Gastrocnemius medialis (tissue), 4 donors: ENCODE results near the gene FANCC. TPM values are rescaled to one million over a fixed set of nuclear protein-coding genes. Genes with fewer than 3 reads are reported as not detected.
A peak's percentile ranks its signal among the peaks of the same experiment; 100 is the strongest.

Experiments used
- ATAC-seq, 2 donors: fragments of 150-250 bp; one replicate each; pipeline ENCODE4 v1.9.1; 2016
- DNase-seq, 2 donors: peaks; one replicate each; pipeline ENCODE4 v3.0.0-alpha.2; 2019
- H3K27ac ChIP-seq, 4 donors: fragments of 200-600 bp; sonication (generic); 1 replicate in 1 of 4; 2 replicates in 3 of 4; pipeline ENCODE4 v1.5.1; 2016 to 2018; ENCODE audit warnings: mild to moderate bottlenecking in 2 of 4, moderate library complexity in 1 of 4
- H3K27me3 ChIP-seq, 3 donors: fragments of 200-600 bp; sonication (generic) in 2 of 3; 1 replicate in 1 of 3; 2 replicates in 2 of 3; pipeline versions ENCODE4 v1.5.1 to v1.6.0; 2016 to 2019; ENCODE audit warnings: mild to moderate bottlenecking in 1 of 3, moderate library complexity in 1 of 3
- H3K36me3 ChIP-seq, 2 donors: fragments of 200-600 bp; sonication (generic) in 1 of 2; one replicate each; pipeline ENCODE4 v1.5.1; 2017 to 2018
- H3K4me1 ChIP-seq, 2 donors: fragments of 200-600 bp; sonication (generic) in 1 of 2; one replicate each; pipeline ENCODE4 v1.5.1; 2016 to 2017; ENCODE audit warnings: mild to moderate bottlenecking in 2 of 2
- H3K4me3 ChIP-seq, 4 donors: fragments of 200-600 bp; sonication (generic) in 3 of 4; 1 replicate in 1 of 4; 2 replicates in 3 of 4; pipeline ENCODE4 v1.5.1; 2016 to 2019; ENCODE audit warnings: mild to moderate bottlenecking in 2 of 4
- H3K9me3 ChIP-seq, 3 donors: fragments of 200-600 bp; sonication (generic) in 2 of 3; 1 replicate in 1 of 3; 2 replicates in 2 of 3; pipeline ENCODE4 v1.5.1; 2016 to 2019
- POLR2A ChIP-seq, 2 donors: fragments of 450-650 bp; IDR thresholded peaks; one replicate each; pipeline ENCODE4 v1.6.1; 2017; ENCODE audit warnings: antibody characterized with exemption in 2 of 2, mild to moderate bottlenecking in 2 of 2, moderate library complexity in 2 of 2
- in situ Hi-C, 4 donors: fragments of 200-750 bp; cut with MboI; loops; one replicate each; pipeline versions ENCODE4 v1.15.0 to v1.8.0; 2017; ENCODE audit warnings: low sequenced_read_pairs in 4 of 4
- intact Hi-C: fragments of 100-400 bp; cut with DNase I; formaldehyde crosslinking; loops from one replicate; pipeline ENCODE4 v1.15.1; 2023; ENCODE audit warnings: low total_unique reads
- total RNA-seq, 4 donors: library from RNA; depleted of rRNA; stranded (reverse); fragments of >200 nt; gene quantifications; one replicate each; pipeline versions ENCODE4 v1.1.0 to v1.2.3, GENCODE V29; 2016
- TF ChIP-seq, protein P1 (sequence below), 5 experiments: fragments of 450-650 bp in 3 of 5; fragments of 200-600 bp in 2 of 5; sonication (generic) in 2 of 5; IDR thresholded peaks in 4 of 5; conservative IDR thresholded peaks in 1 of 5; 1 replicate in 4 of 5; 2 replicates in 1 of 5; pipeline ENCODE4 v1.5.1; 2016 to 2019; ENCODE audit warnings: antibody characterized with exemption in 5 of 5, mild to moderate bottlenecking in 3 of 5, moderate library complexity in 3 of 5

FANCC gene
- total RNA-seq, 4 donors from 2014 or later = 1.2 to 4.8 (median 2.5) TPM

DNA sequence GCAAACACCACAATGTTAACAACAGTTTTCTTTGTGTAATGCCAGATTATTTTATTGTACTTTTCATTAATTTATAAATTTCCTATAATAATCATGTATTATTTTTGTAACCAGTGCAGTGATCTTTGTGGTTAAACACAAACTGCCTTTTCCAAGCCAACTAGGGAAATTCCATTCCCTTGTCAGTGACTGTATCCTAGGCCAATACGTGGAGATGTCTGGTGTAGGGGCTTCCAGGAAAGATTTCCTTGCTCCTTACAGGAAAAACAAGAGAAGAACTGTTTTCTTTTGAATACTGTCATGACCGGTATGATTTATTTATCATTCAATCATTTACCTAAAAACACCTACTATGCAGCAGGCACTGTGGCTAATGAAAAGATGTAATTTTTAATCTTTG is 31.4 kb downstream of the FANCC start:
- Histone ChIP-seq H3K27ac (no peak overlapping the region), H3K9me3 (no peaks in the 10 kb centered on the region), H3K4me1 (peaks cover 4% of the 10 kb centered on the region in 2 donors), H3K27me3 (no peaks in the 10 kb centered on the region), H3K4me3 (no peak overlapping the region), H3K36me3 (no peaks in the 10 kb centered on the region)
- intact Hi-C loops (no loop called here), in situ Hi-C loops (no loop called here)
- TF ChIP-seq POLR2A (IDR thresholded peaks at IDR 0.05) = no peak
- TF ChIP-seq, protein P1, sequence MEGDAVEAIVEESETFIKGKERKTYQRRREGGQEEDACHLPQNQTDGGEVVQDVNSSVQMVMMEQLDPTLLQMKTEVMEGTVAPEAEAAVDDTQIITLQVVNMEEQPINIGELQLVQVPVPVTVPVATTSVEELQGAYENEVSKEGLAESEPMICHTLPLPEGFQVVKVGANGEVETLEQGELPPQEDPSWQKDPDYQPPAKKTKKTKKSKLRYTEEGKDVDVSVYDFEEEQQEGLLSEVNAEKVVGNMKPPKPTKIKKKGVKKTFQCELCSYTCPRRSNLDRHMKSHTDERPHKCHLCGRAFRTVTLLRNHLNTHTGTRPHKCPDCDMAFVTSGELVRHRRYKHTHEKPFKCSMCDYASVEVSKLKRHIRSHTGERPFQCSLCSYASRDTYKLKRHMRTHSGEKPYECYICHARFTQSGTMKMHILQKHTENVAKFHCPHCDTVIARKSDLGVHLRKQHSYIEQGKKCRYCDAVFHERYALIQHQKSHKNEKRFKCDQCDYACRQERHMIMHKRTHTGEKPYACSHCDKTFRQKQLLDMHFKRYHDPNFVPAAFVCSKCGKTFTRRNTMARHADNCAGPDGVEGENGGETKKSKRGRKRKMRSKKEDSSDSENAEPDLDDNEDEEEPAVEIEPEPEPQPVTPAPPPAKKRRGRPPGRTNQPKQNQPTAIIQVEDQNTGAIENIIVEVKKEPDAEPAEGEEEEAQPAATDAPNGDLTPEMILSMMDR (IDR thresholded peaks at IDR 0.05 in 4 of 5, conservative IDR thresholded peaks at IDR 0.05 in 1 of 5) = no peak
- ATAC-seq (no peak), DNase-seq (no peak)

GRCh38 chr9:95285307-95285706 is 32.2 kb downstream of the FANCC start:
- H3K36me3 ChIP-seq = no peaks in the 10 kb centered on the region
- DNase-seq (no peak), ATAC-seq (no peak)
- H3K4me1 ChIP-seq = peaks cover 4% of the 10 kb centered on the region in 2 donors
- H3K27me3 ChIP-seq = no peaks in the 10 kb centered on the region
- no peak overlapping the region for H3K4me3 ChIP-seq
- intact Hi-C loops (no loop called here), in situ Hi-C loops (no loop called here)
- no peaks in the 10 kb centered on the region for H3K9me3 ChIP-seq
- TF ChIP-seq, protein P1 (IDR thresholded peaks at IDR 0.05 in 4 of 5, conservative IDR thresholded peaks at IDR 0.05 in 1 of 5) = no peak
- no peak for TF ChIP-seq POLR2A (IDR thresholded peaks at IDR 0.05)
- H3K27ac ChIP-seq = no peak overlapping the region

GRCh38 chr9:95284162-95285080 is 33.1 kb downstream of the FANCC start:
- H3K27me3 ChIP-seq = no peaks in the 10 kb centered on the region
- H3K9me3 ChIP-seq = no peaks in the 10 kb centered on the region
- ATAC-seq (peak in 1 of 2 donors; percentile 54), DNase-seq (no peak)
- H3K4me1 ChIP-seq = peaks cover 4% of the 10 kb centered on the region in 2 donors
- intact Hi-C loops (no loop called here), in situ Hi-C loops (no loop called here)
- H3K27ac ChIP-seq = no peak overlapping the region
- no peaks in the 10 kb centered on the region for H3K36me3 ChIP-seq
- no peak for TF ChIP-seq POLR2A (IDR thresholded peaks at IDR 0.05)
- TF ChIP-seq, protein P1 (IDR thresholded peaks at IDR 0.05 in 4 of 5, conservative IDR thresholded peaks at IDR 0.05 in 1 of 5) = no peak
- no peak overlapping the region for H3K4me3 ChIP-seq

- H3K4me1 ChIP-seq = peaks cover 4% of the 10 kb centered on the region in 2 donors
- in situ Hi-C loops (no loop called here), intact Hi-C loops (no loop called here)
- ATAC-seq (no peak), DNase-seq (no peak)
- H3K9me3 ChIP-seq = no peaks in the 10 kb centered on the region
- TF ChIP-seq POLR2A (IDR thresholded peaks at IDR 0.05) = no peak
- TF ChIP-seq, protein P1 (IDR thresholded peaks at IDR 0.05 in 4 of 5, conservative IDR thresholded peaks at IDR 0.05 in 1 of 5) = no peak
- H3K4me3 ChIP-seq = no peak overlapping the region
- H3K27ac ChIP-seq = no peak overlapping the region
- no peaks in the 10 kb centered on the region for H3K27me3 ChIP-seq
- H3K36me3 ChIP-seq = no peaks in the 10 kb centered on the region
Observed at GRCh38 chr9:95283673-95284072, 33.8 kb downstream of the FANCC start.
